Fibroblast of skin of left biceps (primary cell): ENCODE measurements around the gene MKLN1.
"Not testable (repeated sequence)": the region's sequence is repeated elsewhere in the genome, so short reads cannot be mapped to it uniquely, and the experiment has no call there.

Experiments
- DNase-seq, 2 experiments: peaks; one replicate each; pipeline ENCODE4 v3.0.0-alpha.2; 2013; ENCODE audit warnings: low read depth in 2 of 2

MKLN1 gene

DNA sequence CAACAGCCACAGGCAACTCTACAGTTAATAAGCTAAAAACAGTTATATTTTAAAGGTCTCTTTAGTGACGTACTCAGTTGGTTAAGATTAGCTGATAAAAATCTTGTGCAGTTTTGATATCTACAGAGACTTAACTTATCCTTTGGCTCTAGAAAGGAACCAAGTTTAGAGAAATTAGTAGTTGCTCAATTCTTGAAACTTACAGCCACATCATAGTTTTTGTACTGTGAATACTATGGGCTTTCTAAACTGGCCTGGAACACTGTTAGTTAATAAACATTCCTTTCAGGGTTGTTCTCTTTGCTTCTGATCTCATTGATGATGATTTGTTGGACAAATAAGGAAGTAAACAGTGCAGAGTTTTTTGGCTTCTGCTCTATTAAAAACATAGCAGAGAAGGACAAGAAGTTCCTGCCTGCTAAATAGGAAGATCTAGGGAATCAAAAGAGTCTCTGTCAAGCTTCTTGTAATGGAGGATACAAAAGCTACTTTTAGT is 73.1 kb downstream of the MKLN1 start:
- no peak for DNase-seq

GRCh38 chr7:131401194-131401593 is 73.5 kb downstream of the MKLN1 start:
- DNase-seq: no peak

DNA sequence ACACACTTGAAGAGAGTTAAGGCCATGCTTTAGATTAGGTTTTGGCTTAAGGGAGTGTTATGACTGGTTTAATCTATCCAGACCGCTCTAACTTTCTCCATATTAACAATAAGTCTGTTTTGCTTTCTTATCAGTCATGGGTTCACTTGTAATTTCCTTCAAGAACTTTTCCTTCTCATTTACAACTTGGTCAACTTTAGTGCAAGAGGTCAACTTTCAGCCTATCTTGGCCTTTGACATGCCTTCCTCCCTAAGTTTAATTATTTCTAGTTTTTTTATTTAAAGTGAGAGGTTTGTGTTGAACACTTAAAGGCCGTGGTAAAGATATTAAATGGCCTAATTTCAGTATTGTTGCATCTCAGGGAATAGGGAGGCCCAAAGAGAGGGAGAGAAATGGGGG is 75.6 kb downstream of the MKLN1 start:
- no peak for DNase-seq

GRCh38 chr7:131404226-131404911 is 76.7 kb downstream of the MKLN1 start:
- no peak for DNase-seq

DNA sequence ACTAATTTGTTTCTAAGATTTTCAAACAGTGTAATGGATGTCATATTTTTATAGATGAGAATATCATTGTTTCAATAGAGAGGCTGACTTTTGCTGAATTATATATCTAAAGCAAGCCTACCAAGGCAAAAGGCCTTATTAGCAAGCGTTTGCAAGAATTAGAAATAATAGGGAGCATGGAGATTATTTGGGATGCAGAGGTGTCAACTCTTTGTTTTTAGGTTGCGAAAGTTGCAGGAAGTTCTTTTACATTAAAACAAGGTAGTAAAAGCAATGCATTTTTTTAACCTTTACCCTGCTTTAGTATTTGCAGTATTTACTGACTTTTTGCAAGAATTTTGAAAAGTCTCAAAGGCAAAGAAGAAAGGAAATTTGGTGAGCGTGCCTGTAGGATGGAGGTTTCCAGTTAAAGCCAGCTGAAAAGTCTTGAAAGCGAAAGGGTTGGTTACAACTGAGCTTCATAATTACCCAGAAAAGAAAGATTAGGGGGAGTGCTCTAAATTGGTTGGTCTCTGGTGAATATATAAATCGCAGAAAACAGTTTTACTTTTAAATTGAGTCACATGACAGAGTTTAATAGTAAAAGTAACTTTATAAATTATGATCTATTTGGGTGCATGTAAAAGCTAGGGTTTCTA is 81.6 kb downstream of the MKLN1 start:
- no peak for DNase-seq

GRCh38 chr7:131412031-131412430 is 84.4 kb downstream of the MKLN1 start:
- DNase-seq: no peak

GRCh38 chr7:131413711-131414110 is 86.0 kb downstream of the MKLN1 start:
- no peak for DNase-seq

- DNase-seq: peak; percentile 5 to 16
Observed at GRCh38 chr7:131424219-131424822, 96.6 kb downstream of the MKLN1 start.

GRCh38 chr7:131425992-131426391 is 98.3 kb downstream of the MKLN1 start:
- no peak for DNase-seq

GRCh38 chr7:131430826-131431225 is 103.2 kb downstream of the MKLN1 start:
- not testable (repeated sequence) for DNase-seq

GRCh38 chr7:131431289-131431688 is 103.6 kb downstream of the MKLN1 start:
- no peak for DNase-seq

GRCh38 chr7:131431756-131432155 is 104.1 kb downstream of the MKLN1 start:
- no peak for DNase-seq

- DNase-seq: no peak
Observed at GRCh38 chr7:131436384-131436783, 108.7 kb downstream of the MKLN1 start.

DNA sequence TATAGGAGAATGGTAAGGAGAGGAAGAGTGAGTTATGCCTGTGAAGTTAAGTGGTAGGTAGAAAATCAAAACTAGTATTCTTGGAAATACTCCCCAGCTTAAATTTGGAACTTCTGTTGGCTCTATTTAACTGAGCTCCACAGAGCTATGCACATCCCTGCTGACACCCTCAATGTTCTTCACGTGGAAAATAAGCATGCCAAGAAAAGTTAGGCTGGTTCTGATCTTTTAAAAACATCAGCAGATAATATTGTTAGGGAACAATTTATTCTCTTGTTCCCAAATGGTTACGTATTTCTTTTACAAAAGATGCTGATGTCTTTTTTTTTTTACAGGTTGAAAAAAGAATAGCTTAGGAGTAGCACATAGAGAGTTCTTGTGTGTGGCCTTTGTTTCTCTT is 111.3 kb downstream of the MKLN1 start:
- no peak for DNase-seq

DNA sequence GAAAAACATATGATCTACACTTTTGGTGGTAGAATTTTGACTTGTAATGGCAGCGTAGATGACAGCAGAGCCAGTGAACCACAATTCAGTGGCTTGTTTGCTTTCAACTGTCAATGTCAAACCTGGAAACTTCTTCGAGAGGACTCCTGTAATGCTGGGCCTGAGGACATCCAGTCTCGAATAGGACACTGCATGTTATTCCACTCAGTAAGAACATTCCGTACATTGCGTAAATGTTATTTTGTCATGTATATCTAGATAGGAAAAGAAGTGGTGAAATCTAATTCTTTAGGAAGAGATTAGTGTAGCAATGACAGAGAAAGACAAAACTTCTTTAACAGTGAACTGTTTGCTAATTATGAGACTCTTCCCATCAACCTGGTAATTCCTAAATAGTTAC is 115.8 kb downstream of the MKLN1 start:
- no peak for DNase-seq

DNA sequence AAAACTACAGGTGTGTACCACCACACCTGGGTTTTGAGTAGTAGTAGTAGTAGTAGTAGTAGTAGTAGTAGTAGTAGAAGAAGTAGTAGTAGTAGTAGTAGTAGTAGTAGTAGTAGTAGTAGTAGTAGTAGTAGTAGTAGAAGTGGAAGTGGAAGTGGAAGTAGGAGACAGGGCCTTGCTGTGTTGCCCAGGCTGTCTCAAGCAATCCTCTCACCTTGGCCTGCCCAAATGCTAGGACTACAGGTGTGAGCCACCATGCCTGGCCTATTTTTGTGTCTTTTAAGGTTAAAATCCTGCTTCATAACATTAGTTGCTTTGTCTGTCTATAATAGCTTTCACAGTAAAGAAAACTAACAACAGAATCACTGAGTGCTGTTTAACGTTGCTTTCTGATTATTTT is 117.0 kb downstream of the MKLN1 start:
- DNase-seq: no peak

DNA sequence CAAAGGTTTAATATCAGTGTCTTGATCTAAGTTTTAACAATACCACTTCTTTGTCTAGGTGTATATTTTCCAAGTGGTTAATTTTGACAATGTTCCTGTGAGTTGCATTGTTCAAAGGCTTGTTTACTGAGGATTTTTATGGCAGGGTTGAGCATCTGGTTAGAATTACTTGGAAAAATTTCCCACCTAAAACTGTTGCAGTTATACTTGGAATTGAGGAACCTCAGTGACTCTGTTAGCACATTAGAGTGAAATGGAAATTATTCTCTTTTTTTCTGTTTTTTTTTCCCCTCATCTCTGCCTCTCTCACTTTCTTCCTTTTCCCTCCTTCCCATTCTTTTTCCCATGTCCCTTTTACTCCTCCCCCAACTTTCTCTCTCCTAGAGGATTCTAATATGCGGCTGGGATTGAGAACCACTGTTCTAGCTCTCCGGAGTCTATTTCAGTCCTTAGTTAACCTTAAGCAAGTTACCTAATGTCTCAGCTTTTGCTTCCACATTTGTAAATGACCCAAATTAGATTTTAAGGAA is 121.8 kb downstream of the MKLN1 start:
- no peak for DNase-seq

- no peak for DNase-seq
Observed at GRCh38 chr7:131454498-131454897, 126.8 kb downstream of the MKLN1 start.

DNA sequence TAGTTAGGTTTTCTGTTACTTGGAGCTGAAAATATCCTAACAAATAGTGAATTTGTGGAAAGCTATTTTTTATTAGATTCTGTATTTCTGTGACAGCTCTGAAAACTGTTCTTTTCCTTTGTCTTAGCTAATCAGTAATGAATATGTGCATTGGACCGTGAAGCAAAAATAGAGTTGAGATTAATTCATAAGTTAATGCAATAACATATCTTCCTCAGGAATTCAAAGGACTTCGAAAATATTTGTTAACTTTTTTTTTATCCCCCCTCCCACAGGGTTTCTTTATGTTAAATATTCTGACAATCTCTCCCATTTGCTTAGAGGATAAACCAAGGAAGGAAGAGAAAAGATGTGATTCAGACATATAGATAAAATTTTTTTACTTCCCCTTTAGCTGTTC is 127.3 kb downstream of the MKLN1 start:
- no peak for DNase-seq

DNA sequence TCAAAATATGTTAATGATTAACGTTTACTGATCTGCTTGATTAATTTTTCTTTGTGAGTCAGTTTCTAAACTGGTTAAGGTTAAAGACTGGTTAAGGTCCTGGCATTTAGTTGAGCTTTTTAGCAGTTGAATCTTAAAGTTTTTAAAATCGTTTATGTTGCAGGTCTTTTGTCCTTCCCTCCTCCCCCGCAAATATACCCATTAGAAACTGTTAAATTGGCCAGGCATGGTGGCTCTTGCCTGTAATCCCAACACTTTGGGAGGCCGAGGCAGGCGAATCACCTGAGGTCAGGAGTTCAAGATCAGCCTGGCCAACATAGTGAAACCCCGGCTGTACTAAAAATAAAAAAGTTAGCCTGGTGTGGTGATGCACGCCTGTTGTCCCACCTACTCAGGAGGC is 127.9 kb downstream of the MKLN1 start:
- no peak for DNase-seq

GRCh38 chr7:131456338-131456737 is 128.7 kb downstream of the MKLN1 start:
- DNase-seq: no peak

GRCh38 chr7:131459256-131459655 is 131.6 kb downstream of the MKLN1 start:
- no peak for DNase-seq

DNA sequence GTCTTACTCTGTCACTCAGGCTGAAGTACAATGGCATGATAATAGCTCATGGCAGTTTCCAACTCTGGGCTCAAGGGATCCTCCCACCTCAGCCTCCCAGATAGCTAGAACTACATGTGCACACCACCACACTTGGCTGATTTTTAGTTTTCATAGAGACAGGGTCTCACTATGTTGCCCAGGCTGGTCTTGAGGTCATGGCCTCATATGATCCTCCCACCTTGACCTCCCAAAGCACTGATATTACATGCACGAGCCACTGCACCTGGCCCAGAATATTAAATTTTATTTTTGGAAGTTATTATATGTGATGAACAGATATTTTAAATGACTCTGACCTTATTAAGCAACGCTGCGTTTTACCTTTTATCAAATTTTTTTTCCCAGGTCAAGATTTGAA is 134.4 kb downstream of the MKLN1 start:
- no peak for DNase-seq
